Natural killer cell (primary cell): Measurements from ENCODE around the gene SH2D3A. TPM values are rescaled to one million over a fixed set of nuclear protein-coding genes. Genes with fewer than 3 reads are reported as not detected.

ENCODE experiments used
- ATAC-seq, 3 donors: fragments of 150-1000 bp in 2 of 3; fragments of 200-7000 bp in 1 of 3; cut with Tn5 transposase; 1 replicate in 1 of 3; 2 replicates in 2 of 3; pipeline ENCODE4 v1.10.0; 2021; ENCODE audit warnings: mild to moderate bottlenecking in 2 of 3, moderate library complexity in 2 of 3
- DNase-seq, 2 donors: peaks; one replicate each; pipeline versions ENCODE4 v3.0.0 to v3.0.0-alpha.2; 2013 to 2021; ENCODE audit warnings: mixed read lengths in 1 of 2
- H3K27ac ChIP-seq: one replicate; pipeline ENCODE4 v1.5.1; 2013; ENCODE audit warnings: mild to moderate bottlenecking, low read length
- H3K27me3 ChIP-seq: one replicate; pipeline ENCODE4 v1.6.1; 2013; ENCODE audit warnings: low read length; ENCODE audit not compliant: control insufficient read depth, insufficient read depth
- H3K36me3 ChIP-seq: one replicate; pipeline ENCODE4 v1.6.1; 2013; ENCODE audit warnings: low read length; ENCODE audit not compliant: control insufficient read depth, insufficient read depth
- H3K4me1 ChIP-seq: one replicate; pipeline ENCODE4 v1.6.1; 2013; ENCODE audit warnings: low read length; ENCODE audit not compliant: control insufficient read depth, insufficient read depth
- H3K4me3 ChIP-seq: one replicate; pipeline ENCODE4 v1.5.1; 2013; ENCODE audit warnings: low read length
- H3K9me3 ChIP-seq: one replicate; pipeline ENCODE4 v1.6.1; 2013; ENCODE audit warnings: low read length; ENCODE audit not compliant: control insufficient read depth, insufficient read depth
- H3K27ac Mint-ChIP-seq, 2 donors: one replicate each; pipeline ENCODE4 v1.8.0; 2022; ENCODE audit warnings: mild to moderate bottlenecking in 2 of 2, mixed read lengths in 2 of 2, moderate library complexity in 1 of 2
- H3K27me3 Mint-ChIP-seq, 2 donors: one replicate each; pipeline ENCODE4 v1.8.0; 2022; ENCODE audit warnings: low read depth in 2 of 2, mixed read lengths in 2 of 2
- H3K36me3 Mint-ChIP-seq: one replicate; pipeline ENCODE4 v1.8.0; 2022; ENCODE audit warnings: mixed read lengths
- H3K4me1 Mint-ChIP-seq, 2 donors: one replicate each; pipeline ENCODE4 v1.8.0; 2022; ENCODE audit warnings: mixed read lengths in 2 of 2
- H3K4me3 Mint-ChIP-seq: one replicate; pipeline ENCODE4 v1.8.0; 2022; ENCODE audit warnings: mild to moderate bottlenecking, moderate library complexity, mixed read lengths
- H3K9me3 Mint-ChIP-seq, 2 donors: one replicate each; pipeline ENCODE4 v1.8.0; 2022; ENCODE audit warnings: mixed read lengths in 2 of 2
- WGBS: methylation state at CpG from one replicate; pipeline ENCODE4 v1.1.7; 2013; ENCODE audit warnings: missing lambda C conversion rate; ENCODE audit not compliant: insufficient coverage; 5-methylcytosine and 5-hydroxymethylcytosine counted together
- intact Hi-C: fragments of 100-400 bp; cut with micrococcal nuclease; formaldehyde crosslinking; loops from one replicate; pipeline ENCODE4 v1.14.2; 2022
- total RNA-seq, 4 donors: library from RNA; stranded (reverse); fragments of 120-200 nt in 1 of 4; gene quantifications; one replicate each; pipeline versions ENCODE4 v1.2.3 to v1.2.4, GENCODE V29; 2013 to 2022
- TF ChIP-seq, protein P1 (sequence below): fragments of 200-600 bp; IDR thresholded peaks from one replicate; pipeline ENCODE4 v1.8.0; 2022; ENCODE audit warnings: antibody characterized with exemption

SH2D3A gene
- total RNA-seq, 3 donors from 2014 or later (not counting 1 experiment from before 2014, with no cell fraction given) = 14.6 to 20.1 (median 15.3) TPM

DNA sequence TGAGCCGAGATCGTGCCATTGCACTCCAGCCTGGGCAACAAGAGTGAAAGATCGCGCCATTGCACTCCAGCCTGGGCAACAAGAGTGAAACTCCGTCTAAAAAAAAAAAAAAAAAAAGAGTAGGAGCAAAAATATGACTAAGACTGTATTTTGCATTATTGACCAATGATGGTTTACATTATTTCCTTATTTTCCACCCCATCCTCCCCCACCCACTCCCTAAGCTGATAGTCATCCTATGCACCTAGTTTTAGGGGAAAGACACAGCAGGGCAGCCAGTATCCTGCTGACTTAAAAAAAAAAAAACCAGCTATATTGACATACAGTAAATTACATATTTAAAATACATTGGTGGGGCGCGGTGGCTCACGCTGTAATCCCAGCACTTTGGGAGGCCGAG lies 30.4 kb upstream of the SH2D3A start:
- TF ChIP-seq, protein P1, sequence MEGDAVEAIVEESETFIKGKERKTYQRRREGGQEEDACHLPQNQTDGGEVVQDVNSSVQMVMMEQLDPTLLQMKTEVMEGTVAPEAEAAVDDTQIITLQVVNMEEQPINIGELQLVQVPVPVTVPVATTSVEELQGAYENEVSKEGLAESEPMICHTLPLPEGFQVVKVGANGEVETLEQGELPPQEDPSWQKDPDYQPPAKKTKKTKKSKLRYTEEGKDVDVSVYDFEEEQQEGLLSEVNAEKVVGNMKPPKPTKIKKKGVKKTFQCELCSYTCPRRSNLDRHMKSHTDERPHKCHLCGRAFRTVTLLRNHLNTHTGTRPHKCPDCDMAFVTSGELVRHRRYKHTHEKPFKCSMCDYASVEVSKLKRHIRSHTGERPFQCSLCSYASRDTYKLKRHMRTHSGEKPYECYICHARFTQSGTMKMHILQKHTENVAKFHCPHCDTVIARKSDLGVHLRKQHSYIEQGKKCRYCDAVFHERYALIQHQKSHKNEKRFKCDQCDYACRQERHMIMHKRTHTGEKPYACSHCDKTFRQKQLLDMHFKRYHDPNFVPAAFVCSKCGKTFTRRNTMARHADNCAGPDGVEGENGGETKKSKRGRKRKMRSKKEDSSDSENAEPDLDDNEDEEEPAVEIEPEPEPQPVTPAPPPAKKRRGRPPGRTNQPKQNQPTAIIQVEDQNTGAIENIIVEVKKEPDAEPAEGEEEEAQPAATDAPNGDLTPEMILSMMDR = no peak
- peaks cover 36% of the 10 kb centered on the region for H3K4me1 ChIP-seq
- DNase-seq = no peak
- H3K36me3 ChIP-seq = peaks cover 2% of the 10 kb centered on the region
- WGBS = 97% methylated on average over 9 of the region's 9 CpGs
- peak overlapping the region in 1 of 2 donors; percentile 59 for H3K27ac Mint-ChIP-seq
- H3K27me3 ChIP-seq = no peaks in the 10 kb centered on the region
- H3K4me1 Mint-ChIP-seq = peaks cover 77 to 83% of the 10 kb centered on the region in 2 donors
- intact Hi-C loops = no loop called here
- H3K9me3 Mint-ChIP-seq = no peaks in the 10 kb centered on the region
- no peaks in the 10 kb centered on the region for H3K9me3 ChIP-seq
- no peak overlapping the region for H3K4me3 Mint-ChIP-seq
- H3K27me3 Mint-ChIP-seq = no peaks in the 10 kb centered on the region
- no peak overlapping the region for H3K27ac ChIP-seq
- no peak for ATAC-seq
- no peak overlapping the region for H3K4me3 ChIP-seq
- no peaks in the 10 kb centered on the region for H3K36me3 Mint-ChIP-seq

DNA sequence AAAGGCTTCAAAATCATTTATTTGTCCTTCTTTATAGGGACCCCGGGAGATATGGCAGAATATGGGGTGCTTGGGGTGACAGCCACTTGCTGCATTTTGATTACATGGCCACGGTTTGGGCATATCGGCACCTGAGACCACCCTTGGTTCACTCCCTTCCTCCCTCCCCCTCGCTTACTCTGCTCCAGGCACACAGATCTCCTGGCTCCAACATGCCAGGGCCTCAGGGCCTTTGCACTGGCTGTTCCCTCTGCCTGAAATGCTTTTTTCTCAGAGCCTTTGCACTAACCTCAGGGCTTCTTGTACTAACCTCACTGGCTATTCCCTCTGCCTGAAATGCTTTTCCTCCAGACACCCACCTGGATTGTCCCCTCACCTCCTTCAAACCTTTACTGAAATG lies 29.0 kb upstream of the SH2D3A start:
- Histone ChIP-seq H3K4me3 (no peak overlapping the region), H3K27me3 (no peaks in the 10 kb centered on the region), H3K9me3 (no peaks in the 10 kb centered on the region), H3K36me3 (peaks cover 2% of the 10 kb centered on the region), H3K4me1 (peaks cover 25% of the 10 kb centered on the region), H3K27ac (no peak overlapping the region)
- Mint-ChIP-seq H3K4me1 (peaks cover 77 to 83% of the 10 kb centered on the region in 2 donors), H3K27ac (peak overlapping the region; percentile 50 to 72), H3K27me3 (no peaks in the 10 kb centered on the region), H3K36me3 (no peaks in the 10 kb centered on the region), H3K4me3 (no peak overlapping the region), H3K9me3 (no peaks in the 10 kb centered on the region)
- ATAC-seq = no peak
- intact Hi-C loops = no loop called here
- no peak for DNase-seq
- 97% methylated on average over 4 of the region's 4 CpGs for WGBS
- TF ChIP-seq, protein P1 = no peak

DNA sequence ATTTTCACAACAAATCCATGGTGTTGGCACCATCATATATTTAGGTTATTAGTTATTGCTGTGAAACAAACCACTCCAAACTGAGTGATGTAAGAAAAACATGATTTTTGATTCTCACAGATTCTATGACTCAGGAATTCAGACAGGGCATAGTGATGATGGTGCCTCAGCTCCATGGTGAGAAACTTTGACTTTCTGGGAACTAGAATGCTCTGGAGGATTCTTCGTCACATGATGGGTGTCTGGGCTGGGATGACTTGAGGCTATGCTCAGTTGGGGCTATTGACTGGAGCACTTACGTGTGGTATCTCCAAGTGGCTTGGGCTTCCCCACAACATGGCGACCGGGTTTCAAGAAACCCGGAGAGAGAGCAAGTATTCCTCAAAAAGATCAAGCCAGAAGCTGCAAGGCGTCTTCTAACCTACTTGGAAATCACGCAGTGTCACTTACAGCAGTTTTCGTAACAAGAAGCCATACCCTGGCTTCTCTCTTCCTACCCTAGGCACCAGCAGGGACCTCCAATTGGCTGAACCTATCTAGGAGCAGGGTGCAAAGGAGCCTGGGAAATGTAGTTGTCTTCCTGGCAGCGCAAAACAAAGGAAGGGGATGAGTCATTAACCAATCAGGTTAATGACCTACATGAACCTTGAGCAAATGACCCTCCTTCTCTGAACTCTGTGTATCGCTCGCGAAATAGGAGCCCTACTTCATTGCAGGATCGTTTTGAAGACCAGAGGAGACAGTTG lies 27.6 kb upstream of the SH2D3A start:
- Mint-ChIP-seq H3K36me3 (no peaks in the 10 kb centered on the region), H3K9me3 (no peaks in the 10 kb centered on the region), H3K27ac (peak overlapping the region; percentile 71 to 72), H3K4me1 (peaks cover 68 to 82% of the 10 kb centered on the region in 2 donors), H3K27me3 (no peaks in the 10 kb centered on the region), H3K4me3 (no peak overlapping the region)
- Histone ChIP-seq H3K27ac (no peak overlapping the region), H3K9me3 (no peaks in the 10 kb centered on the region), H3K4me3 (no peak overlapping the region), H3K36me3 (peaks cover 2% of the 10 kb centered on the region), H3K27me3 (no peaks in the 10 kb centered on the region), H3K4me1 (peaks cover 18% of the 10 kb centered on the region)
- DNase-seq (no peak), ATAC-seq (peak in 1 of 3 donors; percentile 40)
- 99% methylated on average over 13 of the region's 13 CpGs for WGBS
- intact Hi-C loops = no loop called here
- TF ChIP-seq, protein P1 = no peak
